OCI-LY3 (cell line): ENCODE measurements around the gene NUPR1.
A peak's percentile ranks its signal among the peaks of the same experiment; 100 is the strongest.

Experiments
- H2AFZ ChIP-seq: fragments of 200-600, 300-600 bp; shearing (Covaris generic); 2 replicates; pipeline ENCODE4 v1.6.0; 2014; ENCODE audit warnings: antibody characterized with exemption, low read depth, low read length
- H3K27ac ChIP-seq: fragments of 200-600, 300-600 bp; sonication (generic); 2 replicates; pipeline ENCODE4 v1.5.1; 2014; ENCODE audit warnings: mild to moderate bottlenecking, low read length, moderate library complexity, mixed read lengths
- H3K27me3 ChIP-seq: fragments of 200-600, 300-600 bp; sonication (generic); 2 replicates; pipeline ENCODE4 v1.6.1; 2014; ENCODE audit warnings: low read depth, low read length, mixed read lengths
- H3K36me3 ChIP-seq: fragments of 200-600, 300-600 bp; sonication (generic); replicated peaks from 2 replicates; pipeline ENCODE3; 2014; ENCODE audit warnings: low read depth, low read length, mixed read lengths
- H3K4me1 ChIP-seq: fragments of 300-600, 200-600 bp; sonication (generic); 2 replicates; pipeline ENCODE4 v1.6.1; 2014; ENCODE audit warnings: low read length, mixed read lengths
- H3K4me2 ChIP-seq: fragments of 200-600, 300-600 bp; sonication (generic); 2 replicates; pipeline ENCODE4 v1.6.1; 2014; ENCODE audit warnings: low read length, mixed read lengths
- H3K4me3 ChIP-seq: fragments of 300-600, 200-600 bp; sonication (generic); 2 replicates; pipeline ENCODE4 v1.5.1; 2014; ENCODE audit warnings: antibody characterized with exemption, mild to moderate bottlenecking, low read length, moderate library complexity
- H3K79me2 ChIP-seq: fragments of 300-600, 200-600 bp; shearing (Covaris generic); 2 replicates; pipeline ENCODE4 v1.6.1; 2014; ENCODE audit warnings: mild to moderate bottlenecking, low read length, mixed read lengths
- H3K9ac ChIP-seq: fragments of 300-600, 200-600 bp; shearing (Covaris generic); 2 replicates; pipeline ENCODE4 v1.6.0; 2014; ENCODE audit warnings: mild to moderate bottlenecking, low read length, moderate library complexity
- H3K9me3 ChIP-seq: fragments of 200-600, 300-600 bp; shearing (Covaris generic); 2 replicates; pipeline ENCODE4 v1.6.1; 2014; ENCODE audit warnings: low read length, mixed read lengths; ENCODE audit not compliant: insufficient read depth
- H4K20me1 ChIP-seq: fragments of 200-600, 300-600 bp; sonication (generic); 2 replicates; pipeline ENCODE4 v1.6.1; 2016; ENCODE audit warnings: low read length, mixed read lengths; ENCODE audit not compliant: insufficient read depth
- EZH2phosphoT487 ChIP-seq: fragments of 200-600 bp; shearing (Covaris generic); IDR thresholded peaks from 2 replicates; pipeline ENCODE4 v1.6.1; 2018; ENCODE audit warnings: antibody characterized with exemption, mixed run types, low read depth
- TF ChIP-seq, protein P1 (sequence below): fragments of 200-600, 300-600 bp; sonication (generic); IDR thresholded peaks from 2 replicates; pipeline ENCODE4 v1.5.1; 2014; ENCODE audit warnings: antibody characterized with exemption, low read length, low read depth

Gene NUPR1

GRCh38 chr16:28526201-28527099, 12.3 kb downstream of the NUPR1 start:
- no peaks in the 10 kb centered on the region for H3K27me3 ChIP-seq
- no peaks in the 10 kb centered on the region for H4K20me1 ChIP-seq
- H3K9ac ChIP-seq, result no peak overlapping the region
- no peak overlapping the region for H3K4me3 ChIP-seq
- no peaks in the 10 kb centered on the region for H3K79me2 ChIP-seq
- H3K36me3 ChIP-seq, result no peaks in the 10 kb centered on the region
- H3K27ac ChIP-seq, result no peak overlapping the region
- H3K4me2 ChIP-seq, result no peak overlapping the region
- H3K9me3 ChIP-seq, result no peaks in the 10 kb centered on the region
- H2AFZ ChIP-seq, result no peak overlapping the region
- TF ChIP-seq, protein P1, sequence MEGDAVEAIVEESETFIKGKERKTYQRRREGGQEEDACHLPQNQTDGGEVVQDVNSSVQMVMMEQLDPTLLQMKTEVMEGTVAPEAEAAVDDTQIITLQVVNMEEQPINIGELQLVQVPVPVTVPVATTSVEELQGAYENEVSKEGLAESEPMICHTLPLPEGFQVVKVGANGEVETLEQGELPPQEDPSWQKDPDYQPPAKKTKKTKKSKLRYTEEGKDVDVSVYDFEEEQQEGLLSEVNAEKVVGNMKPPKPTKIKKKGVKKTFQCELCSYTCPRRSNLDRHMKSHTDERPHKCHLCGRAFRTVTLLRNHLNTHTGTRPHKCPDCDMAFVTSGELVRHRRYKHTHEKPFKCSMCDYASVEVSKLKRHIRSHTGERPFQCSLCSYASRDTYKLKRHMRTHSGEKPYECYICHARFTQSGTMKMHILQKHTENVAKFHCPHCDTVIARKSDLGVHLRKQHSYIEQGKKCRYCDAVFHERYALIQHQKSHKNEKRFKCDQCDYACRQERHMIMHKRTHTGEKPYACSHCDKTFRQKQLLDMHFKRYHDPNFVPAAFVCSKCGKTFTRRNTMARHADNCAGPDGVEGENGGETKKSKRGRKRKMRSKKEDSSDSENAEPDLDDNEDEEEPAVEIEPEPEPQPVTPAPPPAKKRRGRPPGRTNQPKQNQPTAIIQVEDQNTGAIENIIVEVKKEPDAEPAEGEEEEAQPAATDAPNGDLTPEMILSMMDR, result no peak
- TF ChIP-seq EZH2phosphoT487, result no peak
- H3K4me1 ChIP-seq, result peaks cover 72% of the 10 kb centered on the region

- Histone ChIP-seq H3K27me3 (no peaks in the 10 kb centered on the region), H3K4me1 (peaks cover 75% of the 10 kb centered on the region), H3K4me3 (no peak overlapping the region), H3K36me3 (no peaks in the 10 kb centered on the region), H4K20me1 (no peaks in the 10 kb centered on the region), H2AFZ (no peak overlapping the region), H3K27ac (peak overlapping the region; percentile 91), H3K79me2 (no peaks in the 10 kb centered on the region), H3K4me2 (peak overlapping the region; percentile 64), H3K9ac (peak overlapping the region; percentile 65; the same call in 1 of the 2 replicates), H3K9me3 (no peaks in the 10 kb centered on the region)
- TF ChIP-seq, protein P1, result peak; percentile 64
- no peak for TF ChIP-seq EZH2phosphoT487
Observed at GRCh38 chr16:28524681-28525171, 14.0 kb downstream of the NUPR1 start.

- Histone ChIP-seq H4K20me1 (no peaks in the 10 kb centered on the region), H3K4me1 (peaks cover 72% of the 10 kb centered on the region), H3K4me3 (peak overlapping the region; percentile 48), H3K27ac (peak overlapping the region; percentile 91), H3K36me3 (no peaks in the 10 kb centered on the region), H3K79me2 (no peaks in the 10 kb centered on the region), H3K9ac (peak overlapping the region; percentile 65; the same call in 1 of the 2 replicates), H2AFZ (no peak overlapping the region), H3K4me2 (peak overlapping the region; percentile 64), H3K27me3 (no peaks in the 10 kb centered on the region), H3K9me3 (no peaks in the 10 kb centered on the region)
- TF ChIP-seq, protein P1, result no peak
- no peak for TF ChIP-seq EZH2phosphoT487
Observed at GRCh38 chr16:28522792-28523191, 16.0 kb downstream of the NUPR1 start.

GRCh38 chr16:28521436-28521835, 17.3 kb downstream of the NUPR1 start:
- TF ChIP-seq EZH2phosphoT487, result no peak
- TF ChIP-seq, protein P1, result no peak
- Histone ChIP-seq H3K4me1 (peaks cover 75% of the 10 kb centered on the region), H4K20me1 (no peaks in the 10 kb centered on the region), H3K4me3 (no peak overlapping the region), H3K9me3 (no peaks in the 10 kb centered on the region), H2AFZ (peak overlapping the region; percentile 28; the same call in 1 of the 2 replicates), H3K4me2 (peak overlapping the region; percentile 33), H3K79me2 (no peaks in the 10 kb centered on the region), H3K36me3 (no peaks in the 10 kb centered on the region), H3K27ac (peak overlapping the region; percentile 91), H3K9ac (peak overlapping the region; percentile 11; the same call in 1 of the 2 replicates), H3K27me3 (no peaks in the 10 kb centered on the region)
